K562 (cell line): Measurements from ENCODE around the gene NAIF1. TPM values are rescaled to one million over a fixed set of nuclear protein-coding genes. Genes with fewer than 3 reads are reported as not detected.

ENCODE experiments used
- BRD9 ChIP-seq: fragments of 450-650 bp; IDR thresholded peaks from 2 replicates; pipeline ENCODE4 v1.6.1; 2018; ENCODE audit warnings: low read depth; ENCODE audit not compliant: partially characterized antibody
- EP300 ChIP-seq: IDR thresholded peaks from 2 replicates; pipeline ENCODE4 v1.6.1; 2012; ENCODE audit warnings: low read length, improper control_type of control experiment
- HDAC6 ChIP-seq: IDR thresholded peaks from 2 replicates; pipeline ENCODE4 v1.6.1; 2012; ENCODE audit warnings: low read depth, mild to moderate bottlenecking, control low read depth, inconsistent platforms, low read length, moderate library complexity
- JUN ChIP-seq, 2 experiments: sonication (generic) in 1 of 2; formaldehyde crosslinking in 1 of 2; IDR thresholded peaks; 2 replicates each; pipeline versions ENCODE4 v1.6.1 to v1.8.0; 2012 to 2022; ENCODE audit warnings: borderline replicate concordance in 2 of 2, mild to moderate bottlenecking in 2 of 2, improper control_type of control experiment in 1 of 2, low read depth in 1 of 2, low read length in 1 of 2, missing genetic modification reagents in 1 of 2
- JUND ChIP-seq, 2 experiments: IDR thresholded peaks; 2 replicates in 1 of 2; 3 replicates in 1 of 2; pipeline ENCODE4 v1.6.1; 2011; ENCODE audit warnings: borderline replicate concordance in 2 of 2, low read depth in 2 of 2, low read length in 2 of 2, improper control_type of control experiment in 1 of 2, missing biosample characterization in 1 of 2, missing genetic modification characterization in 1 of 2, missing genetic modification reagents in 1 of 2
- KHSRP ChIP-seq: fragments of 450-650 bp; IDR thresholded peaks from 2 replicates; pipeline ENCODE4 v1.6.1; 2017
- MAFG ChIP-seq: fragments of 450-650 bp; conservative IDR thresholded peaks from 2 replicates; pipeline ENCODE4 v1.6.1; 2016; ENCODE audit warnings: missing genetic modification characterization, missing compliant biosample characterization
- MCM7 ChIP-seq, 2 experiments: fragments of 450-650 bp; IDR thresholded peaks; 2 replicates each; pipeline ENCODE4 v1.6.1; 2016 to 2018
- NFE2L1 ChIP-seq: fragments of 450-650 bp; IDR thresholded peaks from 2 replicates; pipeline ENCODE4 v1.6.1; 2016; ENCODE audit warnings: missing genetic modification characterization, low read depth, mild to moderate bottlenecking, missing compliant biosample characterization, moderate library complexity, borderline replicate concordance
- REST ChIP-seq, 2 experiments: fragments of 450-650 bp; formaldehyde crosslinking in 1 of 2; IDR thresholded peaks; 2 replicates each; pipeline versions ENCODE4 v1.4.0 to v1.6.1; 2014 to 2020; ENCODE audit warnings: mild to moderate bottlenecking in 2 of 2, borderline replicate concordance in 1 of 2, low read depth in 1 of 2
- SAFB ChIP-seq: fragments of 200-400 bp; formaldehyde crosslinking; IDR thresholded peaks from 2 replicates; pipeline ENCODE4 v1.6.1; 2017; ENCODE audit warnings: low read depth, low read length, borderline replicate concordance
- SOX6 ChIP-seq: fragments of 450-650 bp; IDR thresholded peaks from 2 replicates; pipeline ENCODE4 v1.6.1; 2014; ENCODE audit warnings: mild to moderate bottlenecking
- WHSC1 ChIP-seq: IDR thresholded peaks from one replicate; pipeline ENCODE4 v1.6.1; 2012; ENCODE audit warnings: low read length, control low read depth, inconsistent platforms
- ZFX ChIP-seq: sonication (generic); formaldehyde crosslinking; IDR thresholded peaks from 2 replicates; pipeline ENCODE4 v1.8.0; 2022; ENCODE audit warnings: mild to moderate bottlenecking, missing genetic modification reagents, moderate library complexity
- ZNF395 ChIP-seq: fragments of 200-800 bp; sonication (Bioruptor generic); IDR thresholded peaks from 2 replicates; pipeline ENCODE4 v1.6.1; 2017; ENCODE audit warnings: missing genetic modification characterization, missing compliant biosample characterization
- polyA plus RNA-seq, 8 experiments: library from polyadenylated mRNA; depleted of rRNA in 4 of 8; stranded (reverse) in 5 of 8; unstranded in 3 of 8; fragments of >200 nt; fragmentation: Nextera tagmentation in 2 of 8; fragmentation: Illumina TruSeq in 1 of 8; extraction: Ambion mirVana in 2 of 8; extraction: Trizol in 1 of 8; gene quantifications; 2 replicates each; pipeline versions ENCODE4 v1.2.1 to v1.2.3, GENCODE V29; 2011 to 2014; ENCODE audit warnings: inconsistent platforms in 1 of 8, missing spikeins in 1 of 8
- total RNA-seq, 7 experiments: library from RNA; depleted of rRNA in 6 of 7; stranded (reverse); fragments of >200 nt in 6 of 7; fragmentation: Illumina TruSeq in 2 of 7; extraction: Trizol in 2 of 7; gene quantifications; 2 replicates each; pipeline versions ENCODE4 v1.2.1 to v1.2.3, GENCODE V29; 2011 to 2021; ENCODE audit warnings: low replicate concordance in 1 of 7

The NAIF1 gene
- total and polyA plus RNA-seq, 9 of the 15 experiments (the other 6 are each of a cell fraction or from before 2014, with no cell fraction given): 4.8 to 26.6 (median 17.2) TPM

- 0 out of 2 replicates have a peak, but pooled peaks have one; percentile 9 for TF ChIP-seq REST (IDR thresholded peaks at IDR 0.05; ENCODE audit: borderline replicate concordance)
- TF ChIP-seq REST (CRISPR knock-in tag; IDR thresholded peaks at IDR 0.05; ENCODE audit: low read depth): no peak
- no peak for TF ChIP-seq ZFX (CRISPR knock-in tag)
- peak; percentile 50; the same call in 1 of the 2 replicates for TF ChIP-seq ZNF395 (CRISPR knock-in tag)
- TF ChIP-seq NFE2L1 (tag): peak; percentile 84
- TF ChIP-seq BRD9: peak; percentile 29
- no peak for TF ChIP-seq MCM7 (IDR thresholded peaks at IDR 0.05)
- peak; percentile 52; the same call in 1 of the 2 replicates for TF ChIP-seq JUN (IDR thresholded peaks at IDR 0.05; ENCODE audit: borderline replicate concordance, low read depth, low read length)
- TF ChIP-seq JUN (CRISPR knock-in tag; IDR thresholded peaks at IDR 0.05; ENCODE audit: borderline replicate concordance): no peak
- peak; percentile 62 for TF ChIP-seq EP300
- no peak for TF ChIP-seq WHSC1
- TF ChIP-seq SOX6: peak; percentile 82
- no peak for TF ChIP-seq SAFB
- TF ChIP-seq JUND (IDR thresholded peaks at IDR 0.05; ENCODE audit: borderline replicate concordance, low read depth, low read length): peak; percentile 68
- TF ChIP-seq JUND (tag; IDR thresholded peaks at IDR 0.05; ENCODE audit: borderline replicate concordance, low read depth, low read length): peak; percentile 78; the same call in 2 of the 3 replicates
- TF ChIP-seq KHSRP: no peak
- no peak for TF ChIP-seq HDAC6
- peak; percentile 95 for TF ChIP-seq MAFG
Measured at GRCh38 chr9:128082151-128082550, 15.0 kb upstream of the NAIF1 start (continued).
